HUES6 (cell line): ENCODE measurements around the gene CKB.
"Not testable (repeated sequence)": the region's sequence is repeated elsewhere in the genome, so short reads cannot be mapped to it uniquely, and the experiment has no call there.

ENCODE experiments used
- H3K27ac ChIP-seq: 2 replicates; pipeline ENCODE4 v1.7.0; 2013; ENCODE audit warnings: low read depth, mild to moderate bottlenecking, low read length, inconsistent platforms
- H3K27me3 ChIP-seq: 2 replicates; pipeline ENCODE4 v1.6.1; 2013; ENCODE audit warnings: low read length; ENCODE audit not compliant: control insufficient read depth, insufficient read depth
- H3K36me3 ChIP-seq: 2 replicates; pipeline ENCODE4 v1.6.1; 2013; ENCODE audit warnings: low read length; ENCODE audit not compliant: control insufficient read depth, insufficient read depth
- H3K4me1 ChIP-seq: 2 replicates; pipeline ENCODE4 v1.6.1; 2013; ENCODE audit warnings: low read length; ENCODE audit not compliant: control insufficient read depth, insufficient read depth
- H3K4me3 ChIP-seq: 2 replicates; pipeline ENCODE4 v1.5.1; 2013; ENCODE audit warnings: low read depth, low read length
- H3K9ac ChIP-seq: one replicate; pipeline ENCODE4 v1.6.1; 2013; ENCODE audit warnings: mild to moderate bottlenecking, low read length
- H3K9me3 ChIP-seq: 2 replicates; pipeline ENCODE4 v1.6.1; 2013; ENCODE audit warnings: low read depth, low read length; ENCODE audit not compliant: control insufficient read depth, insufficient read depth

The CKB gene

GRCh38 chr14:103512701-103513611 is 9.7 kb downstream of the CKB start:
- Histone ChIP-seq H3K4me1 (peaks cover 3% of the 10 kb centered on the region), H3K4me3 (no peak overlapping the region), H3K27ac (no peak overlapping the region), H3K36me3 (peaks cover 35% of the 10 kb centered on the region), H3K9me3 (no peaks in the 10 kb centered on the region), H3K27me3 (no peaks in the 10 kb centered on the region), H3K9ac (no peak overlapping the region)

DNA sequence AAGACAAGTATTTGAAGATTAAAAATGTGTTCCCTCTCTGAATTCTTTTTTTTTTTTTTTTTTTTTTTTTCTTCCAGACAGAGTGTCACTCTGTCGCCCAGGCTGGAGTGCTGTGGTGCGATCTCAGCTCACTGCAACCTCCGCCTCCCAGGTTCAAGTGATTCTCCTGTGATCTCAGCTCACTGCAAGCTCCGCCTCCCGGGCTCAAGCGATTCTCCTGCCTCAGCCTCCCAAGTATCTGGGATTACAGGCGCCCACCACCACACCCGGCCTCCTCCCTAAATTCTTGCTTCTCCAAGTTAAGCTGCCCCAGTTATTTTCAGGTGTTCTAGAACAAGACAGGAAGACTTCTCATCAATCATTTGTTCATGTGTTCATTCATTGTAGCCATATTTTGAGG is 10.4 kb downstream of the CKB start:
- H3K9me3 ChIP-seq, H3K27me3 ChIP-seq, H3K27ac ChIP-seq, H3K4me3 ChIP-seq, H3K4me1 ChIP-seq, H3K9ac ChIP-seq: not testable (repeated sequence)
- H3K36me3 ChIP-seq: peaks cover 42% of the 10 kb centered on the region

DNA sequence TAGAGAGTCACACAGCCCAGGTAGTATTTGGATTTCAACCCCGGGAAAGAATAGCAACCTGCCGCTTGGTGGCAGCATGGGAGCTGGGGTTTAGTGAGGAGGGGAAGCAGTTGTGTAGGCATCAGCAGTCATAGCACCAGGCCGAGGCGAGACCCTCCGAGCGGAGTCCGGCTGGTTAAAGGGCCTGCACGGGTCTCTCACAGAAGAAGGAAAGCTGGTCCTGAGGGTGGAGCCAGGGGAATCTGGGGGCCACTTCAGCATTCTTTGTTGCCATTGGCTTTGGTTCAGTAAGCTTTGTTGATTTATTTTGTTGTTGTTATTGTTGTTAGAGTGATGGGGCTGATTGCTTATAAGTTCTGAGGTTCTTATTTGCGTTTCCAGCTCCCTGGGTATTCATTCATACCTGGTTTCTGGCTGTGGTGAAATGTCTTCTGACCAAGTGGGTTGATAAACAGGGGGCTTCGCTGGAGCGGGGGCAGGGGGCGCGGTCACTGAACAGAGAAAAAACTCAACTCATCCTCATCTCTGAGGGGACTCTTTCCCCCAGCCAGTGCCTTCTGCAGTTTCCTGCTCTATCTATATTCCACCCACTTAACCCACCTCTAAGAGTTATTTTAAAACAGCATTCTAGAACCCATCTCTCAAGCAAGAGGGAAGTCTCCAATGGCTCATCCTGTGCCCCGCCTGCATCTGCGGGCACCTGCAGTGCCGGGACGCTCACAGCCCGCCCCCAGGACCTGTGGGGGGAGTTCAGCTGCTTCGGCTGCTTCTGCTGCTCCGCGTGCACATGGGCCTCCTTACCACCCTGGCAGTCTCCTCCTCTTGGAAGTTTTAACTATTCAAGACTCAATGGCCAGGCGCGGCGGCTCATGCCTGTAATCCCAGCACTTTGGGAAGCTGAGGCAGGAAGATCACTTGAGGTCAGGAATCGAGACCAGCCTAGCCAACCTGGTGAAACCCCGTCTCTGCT is 11.6 kb downstream of the CKB start:
- Histone ChIP-seq H3K36me3 (peaks cover 43% of the 10 kb centered on the region), H3K27ac (no peak overlapping the region), H3K4me1 (no peaks in the 10 kb centered on the region), H3K9me3 (no peaks in the 10 kb centered on the region), H3K4me3 (no peak overlapping the region), H3K9ac (no peak overlapping the region), H3K27me3 (no peaks in the 10 kb centered on the region)

- no peaks in the 10 kb centered on the region for H3K27me3 ChIP-seq
- no peaks in the 10 kb centered on the region for H3K4me1 ChIP-seq
- peaks cover 48% of the 10 kb centered on the region for H3K36me3 ChIP-seq
These were observed 12.5 kb downstream of the CKB start for GRCh38 chr14:103509864-103510723.

GRCh38 chr14:103508521-103509329 is 13.9 kb downstream of the CKB start:
- H3K9ac ChIP-seq: no peak overlapping the region
- H3K27me3 ChIP-seq: no peaks in the 10 kb centered on the region
- no peaks in the 10 kb centered on the region for H3K4me1 ChIP-seq
- H3K4me3 ChIP-seq: no peak overlapping the region
- H3K36me3 ChIP-seq: peaks cover 59% of the 10 kb centered on the region
- H3K27ac ChIP-seq: no peak overlapping the region
- H3K9me3 ChIP-seq: no peaks in the 10 kb centered on the region

More at GRCh38 chr14:103509864-103510723, 12.5 kb downstream of the CKB start:
- Histone ChIP-seq H3K4me3 (no peak overlapping the region), H3K9me3 (no peaks in the 10 kb centered on the region), H3K27ac (no peak overlapping the region), H3K9ac (no peak overlapping the region)

DNA sequence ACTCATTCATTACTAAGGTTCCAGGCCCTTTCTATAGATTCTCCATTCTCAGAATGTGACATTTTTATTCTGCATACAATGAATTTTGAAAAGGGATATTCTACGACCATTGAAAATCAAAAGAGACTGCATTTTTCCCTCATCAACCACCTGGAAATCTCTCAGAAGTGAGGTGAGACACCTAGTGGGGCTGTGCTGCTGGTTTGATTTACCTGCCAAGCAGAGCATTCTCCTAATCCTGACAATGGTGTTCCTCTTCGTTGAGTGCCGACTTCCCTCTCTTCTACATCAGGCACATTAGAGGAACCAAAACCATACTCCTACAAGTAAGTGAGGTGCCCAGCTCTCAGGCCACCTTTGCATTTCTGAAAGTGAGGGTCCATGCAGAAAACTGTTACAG is 14.9 kb downstream of the CKB start:
- H3K9ac ChIP-seq: no peak overlapping the region
- no peak overlapping the region for H3K4me3 ChIP-seq
- H3K9me3 ChIP-seq: no peaks in the 10 kb centered on the region
- no peaks in the 10 kb centered on the region for H3K27me3 ChIP-seq
- H3K4me1 ChIP-seq: no peaks in the 10 kb centered on the region
- no peak overlapping the region for H3K27ac ChIP-seq
- H3K36me3 ChIP-seq: peaks cover 65% of the 10 kb centered on the region

- Histone ChIP-seq H3K36me3 (peaks cover 75% of the 10 kb centered on the region), H3K27ac (no peak overlapping the region), H3K4me3 (no peak overlapping the region), H3K9ac (no peak overlapping the region), H3K9me3 (no peaks in the 10 kb centered on the region), H3K27me3 (no peaks in the 10 kb centered on the region), H3K4me1 (no peaks in the 10 kb centered on the region)
These were observed 17.6 kb downstream of the CKB start for GRCh38 chr14:103504991-103505565.

DNA sequence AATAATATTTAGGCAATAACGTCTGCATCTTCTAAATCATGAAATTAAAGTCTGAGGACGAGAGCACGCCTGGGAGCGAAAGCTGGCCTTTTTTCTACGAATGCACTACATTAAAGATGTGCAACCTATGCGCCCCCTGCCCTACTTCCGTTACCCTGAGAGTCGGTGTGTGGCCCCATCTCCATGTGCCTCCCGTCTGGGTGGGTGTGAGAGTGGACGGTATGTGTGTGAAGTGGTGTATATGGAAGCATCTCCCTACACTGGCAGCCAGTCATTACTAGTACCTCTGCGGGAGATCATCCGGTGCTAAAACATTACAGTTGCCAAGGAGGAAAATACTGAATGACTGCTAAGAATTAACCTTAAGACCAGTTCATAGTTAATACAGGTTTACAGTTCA is 19.3 kb downstream of the CKB start:
- Histone ChIP-seq H3K9me3 (no peaks in the 10 kb centered on the region), H3K4me1 (no peaks in the 10 kb centered on the region), H3K4me3 (no peak overlapping the region), H3K27me3 (no peaks in the 10 kb centered on the region), H3K36me3 (peaks cover 69% of the 10 kb centered on the region), H3K27ac (no peak overlapping the region), H3K9ac (no peak overlapping the region)

- Histone ChIP-seq H3K27me3 (no peaks in the 10 kb centered on the region), H3K9ac (no peak overlapping the region), H3K36me3 (peaks cover 68% of the 10 kb centered on the region), H3K4me1 (no peaks in the 10 kb centered on the region), H3K4me3 (no peak overlapping the region), H3K9me3 (no peaks in the 10 kb centered on the region), H3K27ac (no peak overlapping the region)
These were observed 19.8 kb downstream of the CKB start for GRCh38 chr14:103502877-103503276.
